Loucy (cell line): ENCODE measurements around the gene DLG2.

ENCODE experiments used
- H2AFZ ChIP-seq: fragments of 200-600 bp; sonication (generic); 2 replicates; pipeline ENCODE4 v1.6.0; 2016; ENCODE audit warnings: antibody characterized with exemption, mild to moderate bottlenecking, low read length, moderate library complexity
- H3F3A ChIP-seq: fragments of 200-600 bp; 2 replicates; pipeline ENCODE4 v1.6.0; 2016; ENCODE audit warnings: antibody characterized with exemption, low read depth, mild to moderate bottlenecking
- H3K27me3 ChIP-seq: fragments of 200-600 bp; sonication (generic); 2 replicates; pipeline ENCODE4 v1.6.1; 2014; ENCODE audit warnings: low read length, mild to moderate bottlenecking; ENCODE audit not compliant: insufficient read depth, poor library complexity, severe bottlenecking
- H3K36me3 ChIP-seq: fragments of 200-600 bp; sonication (generic); 2 replicates; pipeline ENCODE4 v1.6.1; 2016; ENCODE audit warnings: low read length; ENCODE audit not compliant: insufficient read depth
- H3K4me1 ChIP-seq: fragments of 200-600 bp; sonication (generic); 2 replicates; pipeline ENCODE4 v1.5.1; 2014; ENCODE audit warnings: low read length, mild to moderate bottlenecking; ENCODE audit not compliant: insufficient read depth, poor library complexity, severe bottlenecking
- H3K4me2 ChIP-seq: fragments of 200-600 bp; sonication (generic); 2 replicates; pipeline ENCODE4 v1.6.0; 2014; ENCODE audit warnings: antibody characterized with exemption, low read length, low read depth, mild to moderate bottlenecking; ENCODE audit not compliant: poor library complexity, severe bottlenecking
- H3K4me3 ChIP-seq: fragments of 200-600 bp; sonication (generic); 2 replicates; pipeline ENCODE4 v1.5.1; 2014; ENCODE audit warnings: low read length, mild to moderate bottlenecking, mixed read lengths; ENCODE audit not compliant: poor library complexity, severe bottlenecking
- H3K79me2 ChIP-seq: fragments of 200-600 bp; sonication (generic); 2 replicates; pipeline ENCODE4 v1.6.1; 2014; ENCODE audit warnings: low read length; ENCODE audit not compliant: insufficient read depth
- H3K9ac ChIP-seq: fragments of 200-600 bp; sonication (generic); 2 replicates; pipeline ENCODE4 v1.6.0; 2014; ENCODE audit warnings: mild to moderate bottlenecking, low read depth, low read length, moderate library complexity; ENCODE audit not compliant: poor library complexity, severe bottlenecking
- H3K9me2 ChIP-seq: fragments of 200-600 bp; sonication (generic); replicated peaks from 2 replicates; pipeline ENCODE4 v1.6.1; 2016; ENCODE audit warnings: low read depth, low read length, mixed read lengths
- H3K9me3 ChIP-seq: fragments of 200-600 bp; sonication (generic); 2 replicates; pipeline ENCODE4 v1.6.1; 2014; ENCODE audit warnings: mild to moderate bottlenecking, antibody characterized with exemption, low read length, low read depth; ENCODE audit not compliant: insufficient read depth
- H4K20me1 ChIP-seq: fragments of 200-600 bp; sonication (generic); 2 replicates; pipeline ENCODE4 v1.6.0; 2014; ENCODE audit warnings: antibody characterized with exemption, low read length, mild to moderate bottlenecking; ENCODE audit not compliant: insufficient read depth, poor library complexity, severe bottlenecking
- CTCF ChIP-seq: fragments of 200-600 bp; sonication (generic); conservative IDR thresholded peaks from 2 replicates; pipeline ENCODE4 v1.5.1; 2014; ENCODE audit warnings: mild to moderate bottlenecking, antibody characterized with exemption, low read length
- EZH2phosphoT487 ChIP-seq: fragments of 200-600 bp; IDR thresholded peaks from 2 replicates; pipeline ENCODE4 v1.6.1; 2018; ENCODE audit warnings: antibody characterized with exemption, mild to moderate bottlenecking, moderate library complexity, borderline replicate concordance

Gene DLG2

GRCh38 chr11:83545494-83546260, 2081.5 kb downstream of the DLG2 start:
- no peaks in the 10 kb centered on the region for H3K79me2 ChIP-seq
- no peak overlapping the region for H2AFZ ChIP-seq
- H4K20me1 ChIP-seq: no peaks in the 10 kb centered on the region
- H3K9ac ChIP-seq: no peak overlapping the region
- H3F3A ChIP-seq: no peaks in the 10 kb centered on the region
- no peak overlapping the region for H3K4me2 ChIP-seq
- no peak for TF ChIP-seq CTCF
- TF ChIP-seq EZH2phosphoT487: no peak
- H3K36me3 ChIP-seq: no peaks in the 10 kb centered on the region
- H3K27me3 ChIP-seq: no peaks in the 10 kb centered on the region
- H3K4me1 ChIP-seq: no peaks in the 10 kb centered on the region
- H3K9me2 ChIP-seq: no peaks in the 10 kb centered on the region
- no peak overlapping the region for H3K4me3 ChIP-seq
- no peaks in the 10 kb centered on the region for H3K9me3 ChIP-seq

- Histone ChIP-seq H2AFZ (no peak overlapping the region), H3K4me2 (no peak overlapping the region), H3K36me3 (no peaks in the 10 kb centered on the region), H4K20me1 (no peaks in the 10 kb centered on the region), H3K9me2 (no peaks in the 10 kb centered on the region), H3K9ac (no peak overlapping the region), H3K79me2 (no peaks in the 10 kb centered on the region), H3K27me3 (no peaks in the 10 kb centered on the region), H3K4me1 (no peaks in the 10 kb centered on the region), H3F3A (no peaks in the 10 kb centered on the region), H3K4me3 (no peak overlapping the region), H3K9me3 (no peaks in the 10 kb centered on the region)
- TF ChIP-seq EZH2phosphoT487: no peak
- no peak for TF ChIP-seq CTCF
Measured at GRCh38 chr11:83544846-83545245, 2082.3 kb downstream of the DLG2 start.

GRCh38 chr11:83543706-83544439, 2083.3 kb downstream of the DLG2 start:
- H3K9me2 ChIP-seq: no peaks in the 10 kb centered on the region
- no peaks in the 10 kb centered on the region for H3F3A ChIP-seq
- H2AFZ ChIP-seq: no peak overlapping the region
- no peaks in the 10 kb centered on the region for H4K20me1 ChIP-seq
- no peaks in the 10 kb centered on the region for H3K4me1 ChIP-seq
- H3K4me2 ChIP-seq: no peak overlapping the region
- H3K4me3 ChIP-seq: no peak overlapping the region
- no peaks in the 10 kb centered on the region for H3K79me2 ChIP-seq
- H3K9me3 ChIP-seq: no peaks in the 10 kb centered on the region
- H3K36me3 ChIP-seq: no peaks in the 10 kb centered on the region
- H3K27me3 ChIP-seq: no peaks in the 10 kb centered on the region
- no peak overlapping the region for H3K9ac ChIP-seq
- no peak for TF ChIP-seq CTCF
- no peak for TF ChIP-seq EZH2phosphoT487
